T-helper 1 cell treated with Interleukin-12 subunit alpha and Interleukin-12 subunit beta and Interleukin-4 antibody, amounts not matched to agents 30 ng/mL and 1 ng/mL, for 36 hours (primary cell): Measurements from ENCODE around the gene KRTAP3-3. TPM values are rescaled to one million over a fixed set of nuclear protein-coding genes. Genes with fewer than 3 reads are reported as not detected.
"Not testable (repeated sequence)": the region's sequence is repeated elsewhere in the genome, so short reads cannot be mapped to it uniquely, and the experiment has no call there.

ENCODE experiments used
- intact Hi-C: fragments of 100-400 bp; cut with micrococcal nuclease; formaldehyde crosslinking; loops from one replicate; pipeline ENCODE4 v1.15.1; 2024
- total RNA-seq: library from RNA; stranded (reverse); gene quantifications from 2 replicates; pipeline ENCODE4 v1.2.3, GENCODE V29; 2022

KRTAP3-3 gene
- total RNA-seq, 1 donor from 2014 or later = not detected

DNA sequence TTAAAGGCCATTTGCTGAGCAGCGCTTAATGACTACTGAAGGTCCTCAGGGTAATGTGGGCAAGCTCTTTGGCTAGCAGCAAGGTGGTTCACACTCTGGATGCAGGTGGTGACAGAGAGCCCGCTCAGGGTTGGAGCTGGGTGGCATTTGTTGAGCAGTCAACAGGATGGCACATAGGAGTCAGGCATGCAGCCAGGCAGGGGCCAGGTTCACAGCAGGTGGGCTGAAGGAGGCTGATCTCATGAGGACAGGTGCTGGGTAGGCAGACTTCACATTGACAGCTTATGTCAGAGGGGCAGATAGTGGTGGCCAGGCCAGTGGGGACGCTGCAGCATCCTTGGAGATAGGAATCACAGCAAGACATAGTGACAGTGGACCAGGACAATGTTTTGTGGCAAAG, 10.4 kb upstream of the KRTAP3-3 start:
- intact Hi-C loops = no loop called here

DNA sequence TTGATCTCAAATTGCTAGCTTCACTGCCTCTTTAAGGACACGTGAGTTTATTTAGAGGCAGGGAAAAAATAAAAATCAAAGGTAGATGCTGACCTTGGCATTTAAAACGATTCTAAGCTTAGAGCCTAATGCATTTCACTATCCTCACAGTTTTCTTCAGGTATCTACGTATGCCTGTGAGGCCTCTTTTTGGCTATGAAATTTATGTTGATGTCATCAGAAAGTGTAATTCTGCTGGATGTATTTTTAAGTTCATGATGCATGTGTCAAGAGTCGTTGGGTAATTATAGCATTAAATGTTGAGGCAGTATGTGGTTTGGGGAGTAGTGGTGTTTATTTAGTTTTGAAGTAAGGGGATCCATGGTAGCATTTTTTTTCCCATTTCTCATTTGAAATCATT, 10.0 kb upstream of the KRTAP3-3 start:
- intact Hi-C loops = no loop called here

DNA sequence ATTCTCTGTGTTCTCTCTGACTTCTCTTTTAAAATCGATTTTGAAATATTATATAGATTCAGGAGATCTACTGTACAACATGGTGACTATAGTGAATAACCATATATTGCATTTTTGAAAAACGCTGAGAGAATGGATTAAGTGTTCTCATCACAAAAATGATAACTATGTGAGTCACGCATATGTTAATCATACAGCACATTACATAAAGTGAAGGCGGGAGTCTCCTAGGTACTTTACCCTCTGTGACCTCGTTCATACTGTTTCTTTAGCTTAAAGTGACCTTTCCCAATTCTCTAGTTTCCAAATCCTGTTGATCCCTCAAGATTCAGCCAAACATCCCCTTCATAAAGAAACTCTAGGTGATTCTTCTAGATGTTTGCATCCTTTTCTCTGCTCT, 8.8 kb upstream of the KRTAP3-3 start:
- intact Hi-C loops = no loop called here

DNA sequence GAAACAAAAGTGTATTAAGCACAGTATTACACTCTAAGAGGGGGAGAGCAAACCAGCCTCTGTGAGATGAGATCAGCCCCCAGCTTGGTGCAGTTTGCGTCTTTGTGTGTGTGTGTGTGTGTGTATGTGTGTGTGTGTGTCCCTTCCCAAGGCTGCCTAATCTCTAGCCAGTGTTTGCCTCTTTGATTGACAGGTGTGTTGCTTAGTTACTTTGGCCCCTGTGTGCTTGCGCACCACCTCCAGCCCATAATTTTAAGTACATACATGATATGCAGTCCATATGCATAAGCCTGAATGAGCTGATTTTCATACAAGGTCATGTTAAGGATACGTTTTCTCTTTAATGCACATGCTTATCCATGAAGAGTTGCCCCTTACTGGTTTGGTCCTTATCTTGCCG, 7.8 kb upstream of the KRTAP3-3 start:
- intact Hi-C loops = no loop called here

DNA sequence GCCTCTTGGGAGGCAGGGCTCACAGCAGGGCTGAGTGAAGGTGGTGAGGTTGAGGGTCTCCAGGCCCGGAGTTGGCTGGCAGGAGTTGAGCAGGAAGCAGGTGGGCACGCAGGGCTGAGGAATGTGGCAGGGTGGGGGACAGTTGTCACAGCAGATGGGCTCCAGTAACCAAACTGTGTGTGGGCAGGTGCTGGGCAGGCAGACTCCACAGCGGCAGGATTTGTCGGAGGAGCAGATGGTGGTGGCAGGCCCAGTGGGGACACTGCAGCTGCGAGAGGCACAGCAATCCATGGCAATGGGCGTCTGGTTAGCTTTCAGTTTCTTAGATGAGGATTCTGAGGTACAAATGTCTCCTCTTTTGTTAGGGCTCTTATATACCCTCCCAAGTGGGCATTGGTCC, 5.6 kb upstream of the KRTAP3-3 start, which contains the start of gene KRTAP3-2:
Gene KRTAP3-2 (minus strand): TSS at position 344 of the 400 bp plus-strand sequence. CDS start 53 bp downstream, at position 291.
- intact Hi-C loops = not testable (repeated sequence)

DNA sequence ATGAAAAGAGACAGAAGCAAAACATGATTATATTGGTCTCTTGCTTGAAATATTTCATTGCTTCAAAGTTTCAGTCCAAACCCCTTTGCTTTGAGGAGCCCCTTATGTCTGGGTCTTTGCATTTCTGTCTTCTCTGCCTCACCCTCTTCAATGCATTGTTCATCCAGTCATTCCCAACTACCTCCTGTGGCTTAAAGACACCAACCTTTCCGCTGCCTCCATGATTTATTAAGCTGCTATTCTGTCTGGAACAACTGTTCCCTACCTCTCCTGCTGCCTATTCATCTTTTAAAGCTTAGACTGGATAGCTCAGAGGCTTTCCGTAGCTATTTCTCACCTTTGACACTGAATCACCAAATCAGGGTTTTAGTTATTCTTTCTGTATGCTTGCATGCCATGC, 3.4 kb upstream of the KRTAP3-3 start:
- intact Hi-C loops = no loop called here

DNA sequence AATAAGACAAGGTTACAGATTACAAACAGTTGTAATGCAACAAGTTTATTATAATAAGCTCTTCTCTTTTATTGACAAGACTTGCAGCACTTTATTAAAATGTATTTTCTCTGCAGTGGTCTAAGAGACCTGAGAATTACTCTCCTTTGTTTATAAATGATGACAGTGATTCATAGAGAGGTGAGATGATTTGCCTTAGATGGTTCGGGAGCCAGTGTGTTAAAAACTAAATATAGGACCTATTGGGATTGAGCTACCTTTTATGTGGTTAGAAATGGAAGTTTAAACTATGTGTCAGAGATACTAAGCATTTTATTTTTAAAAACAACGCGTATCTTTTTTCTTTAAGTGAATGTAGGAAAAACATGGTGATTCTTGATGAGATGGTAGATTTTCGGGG, 2.9 kb upstream of the KRTAP3-3 start:
- intact Hi-C loops = no loop called here

DNA sequence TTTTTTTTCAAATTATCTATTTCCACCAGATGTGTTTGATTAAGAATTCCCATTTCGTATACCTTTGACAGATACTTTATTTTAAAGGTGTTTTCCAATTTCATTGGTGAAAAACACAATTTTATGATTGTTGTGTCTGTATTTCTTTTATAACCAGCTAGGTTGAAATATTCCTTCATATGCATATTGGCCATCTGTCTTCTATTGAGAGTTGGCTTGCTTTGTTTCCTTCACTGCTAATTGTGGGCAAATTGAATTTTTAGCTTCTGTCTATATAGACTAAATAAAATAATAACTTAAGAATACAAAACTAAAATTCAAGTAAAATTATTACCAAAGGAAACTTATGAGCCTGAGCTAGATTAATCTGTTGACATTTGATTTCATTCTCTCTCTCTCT, 1.2 kb upstream of the KRTAP3-3 start:
- intact Hi-C loops = no loop called here

DNA sequence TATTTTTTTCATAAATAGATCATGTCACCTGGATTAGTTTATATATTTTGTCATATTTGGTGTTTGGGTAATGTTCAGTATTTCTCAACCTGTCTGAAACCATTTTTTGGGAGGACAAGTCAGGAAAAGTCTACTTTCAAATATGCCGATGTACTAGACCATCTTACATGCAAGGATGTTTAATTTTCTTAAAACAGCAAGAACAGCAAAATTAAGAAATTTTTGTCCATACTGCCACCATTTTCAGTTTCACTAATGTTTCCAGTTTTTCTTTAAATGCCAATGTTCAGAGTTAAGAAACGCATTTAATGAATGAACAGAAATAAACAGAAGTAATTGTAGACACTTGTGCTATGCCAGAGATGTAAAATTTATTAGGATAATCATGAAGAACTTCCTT, 880 bp downstream of the KRTAP3-3 start:
- intact Hi-C loops = no loop called here

DNA sequence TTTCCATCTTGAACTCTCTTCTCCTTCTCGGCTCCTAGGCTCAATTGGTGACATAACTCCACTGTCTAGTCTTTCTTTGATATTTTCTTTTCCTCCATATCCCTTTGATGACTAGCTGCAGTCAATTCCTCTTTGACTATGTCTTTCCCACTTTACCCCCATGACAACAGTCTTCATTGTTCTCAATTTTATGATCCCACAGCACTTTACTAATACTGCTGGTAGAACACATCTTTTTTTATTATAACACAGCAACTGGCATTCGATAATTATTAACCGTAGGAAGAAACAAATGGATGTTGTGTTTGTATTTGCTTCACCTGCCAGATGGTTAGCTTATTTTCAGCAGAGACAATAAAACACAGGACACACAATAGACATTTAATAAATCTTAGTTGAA, 1.3 kb downstream of the KRTAP3-3 start:
- intact Hi-C loops = no loop called here

DNA sequence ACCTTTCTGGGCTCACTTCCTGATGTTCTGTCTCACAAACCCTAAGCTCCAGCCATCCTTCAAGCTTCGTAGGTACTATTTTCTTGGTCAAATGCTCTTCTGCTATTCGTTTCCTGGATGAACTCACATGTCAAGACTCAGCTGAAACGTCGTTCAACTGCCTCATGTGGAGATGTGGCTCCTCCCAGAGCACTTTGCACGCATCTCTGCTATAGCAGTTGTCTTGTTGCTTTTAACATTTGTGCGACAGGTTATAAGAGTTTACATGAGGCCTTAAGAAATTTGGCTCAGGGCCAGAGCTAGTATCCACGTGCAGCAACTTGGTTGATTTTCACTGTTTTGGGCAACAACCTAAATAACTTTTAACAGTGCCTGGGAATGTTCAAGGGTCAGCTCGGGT, 7.0 kb downstream of the KRTAP3-3 start:
- intact Hi-C loops = no loop called here

DNA sequence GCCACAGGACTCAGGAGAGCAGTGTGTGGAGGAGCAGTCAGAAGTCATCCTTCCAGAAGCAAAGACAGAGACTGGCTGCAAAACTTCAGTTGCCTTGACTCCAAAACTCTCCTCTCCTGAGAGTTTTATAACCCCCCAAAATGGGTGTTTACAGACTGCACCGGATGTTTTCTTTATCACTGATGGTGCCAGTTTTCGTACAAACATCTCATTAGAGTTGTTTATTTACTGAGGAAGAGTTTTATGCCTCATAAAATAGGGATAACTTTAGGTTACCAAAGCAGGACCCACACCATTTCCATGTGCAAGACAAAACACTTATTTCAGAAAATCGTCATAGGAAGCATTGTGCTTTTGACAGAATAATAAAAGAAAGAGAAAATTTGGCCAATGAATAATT, 9.7 kb downstream of the KRTAP3-3 start, which contains the start of gene KRT40:
Gene KRT40 (minus strand): TSS at position 101 of the 400 bp plus-strand sequence. CDS start 53 bp downstream, at position 48.
- intact Hi-C loops = no loop called here

DNA sequence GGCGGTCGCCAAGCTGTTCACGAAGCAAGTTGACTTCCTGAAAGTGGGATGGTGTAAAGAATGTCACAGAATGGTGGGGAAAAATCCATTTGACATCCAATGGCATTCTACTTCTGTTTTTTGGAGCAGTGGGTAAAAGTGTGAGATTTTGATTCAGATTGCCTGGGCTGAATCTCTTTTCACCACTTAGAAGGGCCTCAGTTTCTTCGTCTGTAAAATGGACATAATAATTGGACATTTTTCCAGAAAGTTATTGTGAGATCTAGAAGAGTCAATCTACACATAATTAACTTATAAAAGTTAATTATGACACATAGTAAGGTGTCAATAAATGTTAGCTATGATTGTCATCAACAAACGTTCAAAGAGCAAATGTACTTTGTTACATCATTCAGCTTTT, 12.8 kb downstream of the KRTAP3-3 start:
- intact Hi-C loops = no loop called here

DNA sequence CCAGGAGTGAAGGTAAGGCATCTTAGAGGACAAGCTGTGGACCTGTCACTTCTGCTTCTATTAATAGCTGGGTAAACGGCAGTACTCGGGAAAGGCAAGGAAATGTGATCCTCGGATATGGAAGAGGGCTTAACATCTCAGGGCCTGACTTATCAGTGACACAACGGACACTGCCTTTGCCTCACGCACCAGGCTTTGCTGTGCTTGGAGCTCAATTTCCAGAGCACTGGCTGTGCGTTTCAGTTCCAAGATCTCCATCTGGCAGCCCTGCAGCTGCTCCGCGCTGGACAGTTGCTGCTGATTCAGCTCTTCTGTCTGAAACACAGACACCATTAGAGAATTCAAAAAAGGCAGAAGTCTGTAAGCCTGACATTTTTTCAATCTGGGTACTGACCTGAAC, 13.4 kb downstream of the KRTAP3-3 start:
- intact Hi-C loops = no loop called here

DNA sequence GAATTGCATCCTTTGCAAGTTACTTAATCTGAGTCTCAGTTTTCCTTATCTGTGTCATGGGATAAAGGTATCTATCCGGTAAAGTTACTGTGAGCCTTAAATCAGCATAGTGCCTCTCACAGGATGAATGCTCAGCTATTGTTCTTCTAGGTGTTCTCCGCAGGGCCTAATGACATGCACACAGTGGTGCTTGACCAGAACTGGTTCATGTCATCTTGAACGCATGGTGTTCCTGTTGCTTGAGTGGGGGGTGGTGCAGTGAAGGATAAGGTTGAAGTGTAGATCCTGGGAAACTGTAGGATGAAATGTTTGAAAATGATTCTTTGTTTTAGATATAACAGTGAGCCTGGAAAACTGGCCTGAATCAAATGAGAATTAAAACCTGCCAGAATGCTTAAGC, 13.8 kb downstream of the KRTAP3-3 start:
- intact Hi-C loops = no loop called here

DNA sequence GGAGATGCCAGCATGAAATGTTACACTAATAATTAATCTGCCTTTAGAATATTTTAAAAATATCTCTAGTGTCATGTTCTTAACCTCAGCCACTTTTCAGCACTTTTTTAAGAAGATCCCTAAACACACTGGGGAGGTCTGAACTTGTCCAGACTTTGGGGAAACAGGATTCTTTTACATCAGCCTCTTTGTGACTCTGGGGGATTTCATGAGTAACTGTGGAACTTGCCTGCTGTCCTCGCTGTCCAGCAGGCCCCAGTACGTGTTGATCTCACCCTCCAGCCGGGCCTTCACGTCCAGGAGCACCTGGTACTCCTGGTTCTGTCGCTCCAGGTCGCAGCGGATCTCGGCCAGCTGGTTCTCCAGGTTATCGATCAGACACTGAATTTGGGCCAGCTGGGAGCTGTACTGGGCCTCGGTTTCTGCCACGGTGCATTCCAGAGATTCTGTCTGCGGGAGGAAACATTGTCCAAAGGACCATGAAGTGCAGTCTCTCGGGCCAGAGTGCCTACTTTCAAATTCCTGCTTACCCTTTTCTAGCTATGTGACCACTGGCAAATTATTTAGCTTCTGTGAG, 15.3 kb downstream of the KRTAP3-3 start:
- intact Hi-C loops = no loop called here

DNA sequence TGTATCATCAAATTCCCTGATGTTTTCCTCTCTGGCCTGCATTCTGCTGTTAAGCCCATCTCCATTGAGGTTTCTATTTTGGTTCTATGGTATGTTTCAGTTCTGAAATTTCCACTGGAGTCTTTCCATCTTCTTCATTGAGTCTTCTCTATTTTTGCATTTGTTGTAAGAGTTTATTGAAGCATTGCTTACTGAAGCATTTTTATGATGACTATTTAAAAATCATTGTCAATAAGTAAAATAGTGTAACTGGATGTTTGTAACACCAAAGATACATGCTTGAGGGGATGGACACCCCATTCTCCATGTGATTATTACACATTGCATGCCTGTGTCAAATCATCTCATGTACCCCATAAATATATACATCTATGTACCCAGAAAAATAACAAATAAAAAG, 18.4 kb downstream of the KRTAP3-3 start:
- intact Hi-C loops = no loop called here

DNA sequence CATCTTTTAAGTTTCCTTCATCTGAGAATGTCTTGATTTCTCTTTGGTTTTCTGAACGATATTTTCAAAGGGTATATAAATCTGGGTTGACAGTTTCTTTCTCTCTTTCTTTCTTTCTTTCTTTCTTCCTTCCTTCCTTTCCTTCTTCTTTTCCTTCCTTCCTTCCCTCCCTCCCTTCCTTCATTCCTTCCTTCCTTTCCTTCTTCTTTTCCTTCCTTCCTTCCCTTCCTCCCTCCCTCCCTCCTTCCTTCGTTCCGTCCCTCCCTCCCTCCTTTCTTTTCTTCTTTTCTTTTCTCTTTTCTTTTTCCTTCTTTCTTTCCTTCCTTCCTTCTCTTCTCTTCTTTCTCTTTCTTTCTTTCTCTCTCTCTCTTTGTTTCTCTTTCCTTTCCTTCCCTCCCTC, 19.6 kb downstream of the KRTAP3-3 start:
- intact Hi-C loops = no loop called here

DNA sequence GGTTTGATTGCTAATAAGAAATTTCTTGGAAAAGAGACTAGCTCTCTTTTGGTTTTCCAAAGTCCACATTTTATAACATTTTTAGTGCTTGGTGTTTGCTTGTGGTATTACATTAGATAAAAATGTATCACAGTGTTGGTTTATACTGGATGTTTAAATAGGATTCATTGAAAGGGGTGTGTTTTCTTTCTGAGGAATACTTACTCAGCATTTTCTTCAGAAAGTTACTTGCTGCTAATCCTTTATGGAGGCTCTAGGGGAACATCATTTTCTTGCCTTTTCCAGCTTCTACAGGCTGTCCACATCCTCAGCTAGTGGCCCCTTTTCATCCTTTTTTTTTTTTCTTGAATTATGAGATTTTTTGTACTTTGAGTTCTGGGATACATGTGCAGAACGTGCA, 26.4 kb downstream of the KRTAP3-3 start:
- intact Hi-C loops = no loop called here

DNA sequence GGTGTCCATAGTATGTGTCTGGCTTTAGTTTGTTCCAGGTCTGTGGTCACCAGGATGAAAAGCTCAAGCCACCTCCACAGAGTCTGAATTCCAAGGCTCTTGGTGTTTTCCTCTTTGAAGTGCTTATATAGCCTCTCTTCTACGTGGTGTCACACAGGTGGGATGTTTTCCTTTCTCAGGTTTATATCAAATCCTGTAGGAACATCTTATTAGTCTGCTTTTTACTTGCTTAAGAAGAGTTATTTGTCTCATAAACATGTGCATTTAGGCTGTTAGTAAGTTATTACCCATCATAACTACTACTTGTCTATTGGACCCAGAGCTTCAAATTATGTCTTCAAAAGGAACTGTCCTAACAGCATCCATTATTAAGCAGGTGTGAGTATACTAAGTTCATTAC, 27.1 kb downstream of the KRTAP3-3 start, which contains the start of gene KRT39:
Gene KRT39 (minus strand): TSS at position 101 of the 400 bp plus-strand sequence. CDS start 92 bp downstream, at position 9.
- intact Hi-C loops = no loop called here

DNA sequence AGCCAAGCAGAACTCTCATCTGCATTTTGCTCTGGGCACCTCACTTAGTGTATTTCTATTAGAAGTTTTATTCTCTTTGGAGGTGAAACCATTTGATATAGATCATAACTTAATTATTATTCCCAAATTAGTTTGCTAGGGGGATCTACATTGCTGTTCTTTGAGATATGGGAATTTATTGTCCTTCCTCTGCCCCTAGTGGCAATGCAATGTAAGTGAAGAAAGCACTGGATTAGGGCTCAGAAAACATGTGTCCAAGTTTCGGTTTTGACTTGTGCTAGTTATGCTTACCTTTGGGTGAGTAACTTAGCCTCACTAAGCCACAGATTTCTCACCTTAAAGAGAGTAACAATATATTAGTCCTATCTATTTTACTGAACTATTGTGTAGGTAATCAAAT, 30.1 kb downstream of the KRTAP3-3 start:
- intact Hi-C loops = no loop called here

DNA sequence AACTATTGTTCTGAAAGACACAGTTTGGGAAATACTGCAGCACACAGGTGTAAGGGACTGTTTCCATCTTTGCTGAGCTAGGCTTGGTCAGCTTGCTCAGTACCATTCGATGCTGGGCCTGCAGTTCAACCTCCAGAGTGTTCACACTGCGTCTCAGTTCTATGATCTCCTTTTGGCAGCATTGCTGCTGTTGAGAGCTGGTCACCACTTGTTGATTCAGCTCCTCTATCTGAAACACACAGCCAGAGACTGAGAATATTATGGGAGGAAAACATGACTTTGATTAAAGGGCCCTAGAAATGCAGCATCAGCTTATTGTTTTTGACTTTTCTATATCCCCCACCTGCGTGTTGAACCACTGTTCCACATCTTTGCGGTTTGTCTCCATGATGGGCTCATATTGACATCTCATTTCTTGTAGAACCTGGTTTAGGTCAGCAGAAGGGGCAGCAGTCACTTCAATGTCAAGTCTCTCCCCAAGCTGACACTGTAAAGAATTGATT, 31.9 kb downstream of the KRTAP3-3 start:
- intact Hi-C loops = no loop called here

DNA sequence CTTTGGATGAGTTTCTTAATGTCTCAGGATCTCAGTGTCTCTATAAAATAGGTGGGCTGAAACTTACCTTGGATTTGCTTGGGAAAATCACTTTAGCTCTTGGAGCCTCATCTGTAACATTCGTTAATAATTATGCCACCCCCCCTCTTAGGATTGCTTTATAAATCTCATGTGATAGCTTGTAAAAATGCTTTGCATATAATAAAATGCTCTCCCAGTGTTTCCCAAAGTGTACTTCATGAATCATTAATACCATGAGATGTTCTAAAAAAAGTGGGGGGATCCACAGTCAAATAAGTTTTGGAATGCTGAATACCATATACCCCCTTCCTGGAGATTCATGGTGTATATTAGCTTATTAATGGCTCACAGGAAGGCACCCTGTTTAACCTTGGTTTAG, 32.4 kb downstream of the KRTAP3-3 start:
- intact Hi-C loops = no loop called here
